Psoas muscle (tissue), 8 donors: Measurements from ENCODE around the gene TRIM73. TPM values are rescaled to one million over a fixed set of nuclear protein-coding genes. Genes with fewer than 3 reads are reported as not detected.
A peak's percentile ranks its signal among the peaks of the same experiment; 100 is the strongest.
"Not testable (repeated sequence)": the region's sequence is repeated elsewhere in the genome, so short reads cannot be mapped to it uniquely, and the experiment has no call there.

Experiments used
- ATAC-seq, 4 donors: fragments of 200-7000 bp; cut with Tn5 transposase; one replicate each; pipeline ENCODE4 v1.9.1; 2020; ENCODE audit warnings: moderate library complexity in 3 of 4, mild to moderate bottlenecking in 2 of 4
- DNase-seq, 2 donors: peaks; one replicate each; pipeline ENCODE4 v3.0.0-alpha.2; 2020
- H3K27ac ChIP-seq: fragments of 200-600 bp; one replicate; pipeline ENCODE4 v1.8.0; 2022
- H3K27me3 ChIP-seq, 3 donors: fragments of 200-600 bp in 1 of 3; one replicate each; pipeline versions ENCODE4 v1.6.1 to v1.8.0; 2013 to 2022; ENCODE audit warnings: low read length in 2 of 3, mild to moderate bottlenecking in 2 of 3, moderate library complexity in 1 of 3; ENCODE audit not compliant: insufficient read depth in 3 of 3
- H3K36me3 ChIP-seq, 2 donors: fragments of 200-600 bp in 1 of 2; one replicate each; pipeline versions ENCODE4 v1.6.1 to v1.8.0; 2013 to 2022; ENCODE audit warnings: low read depth in 1 of 2, mild to moderate bottlenecking in 1 of 2, moderate library complexity in 1 of 2; ENCODE audit not compliant: insufficient read depth in 1 of 2
- H3K4me1 ChIP-seq: fragments of 200-600 bp; one replicate; pipeline ENCODE4 v1.8.0; 2022
- H3K4me3 ChIP-seq: fragments of 200-600 bp; one replicate; pipeline ENCODE4 v1.8.0; 2022; ENCODE audit warnings: mild to moderate bottlenecking
- H3K9me3 ChIP-seq: fragments of 200-600 bp; one replicate; pipeline ENCODE4 v1.8.0; 2022
- WGBS, 3 donors: extraction: QIAGEN DNeasy Blood & Tissue Kit; methylation state at CpG; one replicate each; pipeline versions ENCODE4 v1.1.6 to v1.1.7; 2013; 5-methylcytosine and 5-hydroxymethylcytosine counted together
- intact Hi-C, 2 donors: fragments of 100-400 bp; cut with DNase I; formaldehyde crosslinking; loops; one replicate each; pipeline versions ENCODE4 v1.11.0 to v1.14.2; 2022
- polyA plus RNA-seq, 3 donors: library from polyadenylated mRNA; stranded (reverse); fragments of 200-250 nt; gene quantifications; one replicate each; pipeline ENCODE4 v1.2.3, GENCODE V29; 2013
- total RNA-seq, 4 donors: library from RNA; stranded (reverse); fragmentation: NEBNext Ultra II Directional in 2 of 4; extraction: Animal tissue kit (Norgen Biotek cat#: 25700) in 2 of 4; gene quantifications; one replicate each; pipeline versions ENCODE4 v1.2.1 to v1.2.4, GENCODE V29; 2021 to 2023
- donor health status: healthy with polysubstance abuse.
- donor health status: DM: no; HTN: no; CAD: no; lungs with moderate emphysema.
- donor health status: Bipolar disorder and iron deficiency.
- donor health status: healthy.
- donor health status: DM: yes; HTN: yes; CAD: no.
- donor health status: DM: no; HTN: no; CAD: no.
- donor health status: DM: no; HTN: no; CAD: no.
- donor health status: DM: yes; HTN: yes; CAD: no.

Gene TRIM73
- total and polyA plus RNA-seq, 7 donors, result 0.13 to 0.92 (median 0.40) TPM; not detected in 1

- H3K27me3 ChIP-seq, H3K4me3 ChIP-seq, H3K27ac ChIP-seq, intact Hi-C loops, DNase-seq, ATAC-seq, H3K4me1 ChIP-seq, H3K36me3 ChIP-seq, H3K9me3 ChIP-seq: not testable (repeated sequence)
- WGBS, 3 donors, result 71 to 83% (median 76%) methylated on average over 3 to 4 of the region's 34 CpGs
Measured at GRCh38 chr7:75398771-75399700, 3.6 kb downstream of the TRIM73 start.

- H3K4me3 ChIP-seq, ATAC-seq, DNase-seq, H3K27me3 ChIP-seq, H3K9me3 ChIP-seq, H3K36me3 ChIP-seq, H3K4me1 ChIP-seq, intact Hi-C loops, H3K27ac ChIP-seq: not testable (repeated sequence)
- WGBS, 3 donors, result no CpG with 5 or more reads among the region's 6 CpGs
Measured at GRCh38 chr7:75400575-75400974, 5.1 kb downstream of the TRIM73 start.

- ATAC-seq, result peak; percentile 84 to 86 (median 86)
- WGBS, 3 donors, result no CpG with 5 or more reads among the region's 28 CpGs
- H3K27ac ChIP-seq, H3K27me3 ChIP-seq, intact Hi-C loops, H3K36me3 ChIP-seq, DNase-seq, H3K4me3 ChIP-seq, H3K9me3 ChIP-seq, H3K4me1 ChIP-seq: not testable (repeated sequence)
Measured at GRCh38 chr7:75403455-75404443, 8.3 kb downstream of the TRIM73 start.

- DNase-seq, intact Hi-C loops, H3K9me3 ChIP-seq, H3K36me3 ChIP-seq, H3K4me3 ChIP-seq, H3K27ac ChIP-seq, H3K4me1 ChIP-seq, H3K27me3 ChIP-seq: not testable (repeated sequence)
- 40 to 74% (median 58%) methylated on average over 1 to 4 of the region's 18 CpGs for WGBS, 3 donors
- peak; percentile 37 to 67 (median 62) for ATAC-seq
Measured at GRCh38 chr7:75404663-75405062, 9.2 kb downstream of the TRIM73 start.

- 2 to 47% (median 11%) methylated on average over 6 to 11 of the region's 74 CpGs for WGBS, 3 donors
Measured at GRCh38 chr7:75409880-75410822, 14.7 kb downstream of the TRIM73 start.

GRCh38 chr7:75410823-75411173 is 15.4 kb downstream of the TRIM73 start:
- H3K27me3 ChIP-seq, H3K36me3 ChIP-seq, H3K27ac ChIP-seq, intact Hi-C loops, H3K9me3 ChIP-seq, H3K4me3 ChIP-seq, DNase-seq, H3K4me1 ChIP-seq: not testable (repeated sequence)
- peak in 1 of 4 donors; percentile 8 for ATAC-seq
- no CpG with 5 or more reads among the region's 13 CpGs for WGBS, 3 donors

More at GRCh38 chr7:75409880-75410822, 14.7 kb downstream of the TRIM73 start:
- H3K9me3 ChIP-seq, H3K36me3 ChIP-seq, H3K4me1 ChIP-seq, intact Hi-C loops, H3K27ac ChIP-seq, H3K27me3 ChIP-seq, DNase-seq: not testable (repeated sequence)
- H3K4me3 ChIP-seq, result peak overlapping the region; percentile 57
- ATAC-seq, result peak; percentile 94 to 97 (median 96)

GRCh38 chr7:75414204-75414603 is 18.8 kb downstream of the TRIM73 start:
- WGBS, 3 donors, result 57 to 79% (median 64%) methylated on average over 4 to 5 of the region's 6 CpGs
- H3K4me1 ChIP-seq, DNase-seq, H3K27ac ChIP-seq, ATAC-seq, H3K27me3 ChIP-seq, H3K4me3 ChIP-seq, H3K9me3 ChIP-seq, intact Hi-C loops: not testable (repeated sequence)
- H3K36me3 ChIP-seq, result peaks cover under 1 to 23% of the 10 kb centered on the region in 2 donors

GRCh38 chr7:75414708-75415427 is 19.4 kb downstream of the TRIM73 start:
- H3K4me1 ChIP-seq, H3K27me3 ChIP-seq, DNase-seq, H3K27ac ChIP-seq, ATAC-seq, intact Hi-C loops, H3K4me3 ChIP-seq, H3K9me3 ChIP-seq: not testable (repeated sequence)
- WGBS, 3 donors, result 52 to 68% (median 64%) methylated on average over 8 to 12 of the region's 13 CpGs
- peaks cover 3 to 24% of the 10 kb centered on the region in 2 donors for H3K36me3 ChIP-seq

GRCh38 chr7:75415428-75415817 is 20.0 kb downstream of the TRIM73 start:
- H3K27me3 ChIP-seq, ATAC-seq, H3K4me3 ChIP-seq, intact Hi-C loops, H3K4me1 ChIP-seq, DNase-seq, H3K27ac ChIP-seq, H3K9me3 ChIP-seq: not testable (repeated sequence)
- 45 to 58% (median 54%) methylated on average over 11 of the region's 11 CpGs for WGBS, 3 donors
- H3K36me3 ChIP-seq, result peaks cover 3 to 24% of the 10 kb centered on the region in 2 donors
